SK-N-MC (cell line): Measurements from ENCODE around the gene NDST1.

Experiments used
- EZH2 ChIP-seq: fragments of 200-600 bp; sonication (generic); IDR thresholded peaks from one replicate; pipeline ENCODE4 v1.6.1; 2017; ENCODE audit warnings: antibody characterized with exemption
- POLR2AphosphoS5 ChIP-seq: IDR thresholded peaks from 2 replicates; pipeline ENCODE4 v1.6.1; 2012; ENCODE audit warnings: mild to moderate bottlenecking, low read depth, low read length, borderline replicate concordance

DNA sequence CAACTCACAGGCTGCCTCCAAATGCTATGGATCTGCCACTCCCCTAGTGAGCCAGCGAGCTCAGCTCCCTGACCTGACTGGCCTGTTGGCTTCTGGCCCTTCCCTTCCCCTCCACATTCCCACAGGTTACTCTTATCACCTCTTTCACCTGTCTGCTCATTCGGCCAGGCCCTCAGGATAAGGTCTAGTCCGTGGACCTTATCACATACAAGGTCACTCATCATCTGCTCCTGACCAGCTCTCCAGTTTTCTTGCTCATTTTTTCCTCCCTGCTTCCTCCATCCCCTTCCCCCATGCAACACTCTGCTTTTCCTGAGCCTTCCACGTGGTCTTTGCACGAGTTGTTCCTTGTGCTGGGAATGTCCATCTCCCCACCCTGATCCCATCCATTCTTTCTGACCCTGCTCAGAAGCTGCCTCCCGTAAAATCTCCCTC, 25.9 kb upstream of the NDST1 start:
- no peak for TF ChIP-seq POLR2AphosphoS5
- no peak for TF ChIP-seq EZH2
